A549 (cell line): ENCODE measurements around the gene BEST2. TPM values are rescaled to one million over a fixed set of nuclear protein-coding genes. Genes with fewer than 3 reads are reported as not detected.

Source experiments
- ATAC-seq, 2 experiments: fragments of 200-7000 bp in 1 of 2; fragments of >200 bp in 1 of 2; cut with Nextera tagmentation in 1 of 2; cut with Tn5 transposase in 1 of 2; 3 replicates each; pipeline versions ENCODE4 v1.8.0 to v1.9.1; 2018 to 2020; ENCODE audit warnings: mild to moderate bottlenecking in 1 of 2, moderate library complexity in 1 of 2
- CTCF ChIA-PET: fragments of 300-600 bp; sonication (Branson Sonifier 250); formaldehyde crosslinking; extraction: SDS; loops from one replicate; lab custom pipeline; 2021; ENCODE audit warnings: antibody characterized with exemption, inconsistent platforms; lab: Yijun Ruan, JAX
- POLR2A ChIA-PET: fragments of 350-600 bp; formaldehyde crosslinking; extraction: SDS; loops from one replicate; lab custom pipeline; 2021; ENCODE audit warnings: antibody characterized with exemption, inconsistent platforms; lab: Yijun Ruan, JAX
- DNase-seq, 2 experiments: peaks; one replicate each; pipeline versions ENCODE4 v3.0.0 to v3.0.0-alpha.2; 2011 to 2016; ENCODE audit warnings: low read depth in 1 of 2, low spot score in 1 of 2
- FAIRE-seq: peaks from 2 replicates; lab custom pipeline; 2011; peaks lifted over from hg19 to GRCh38; lab: Jason Lieb, UNC
- H3K27ac ChIP-seq, 2 experiments: fragments of >200 bp; sonication (Bioruptor Twin); formaldehyde crosslinking; 3 replicates each; pipeline ENCODE4 v1.5.1; 2016 to 2017
- H3K4me1 ChIP-seq: fragments of >200 bp; sonication (Bioruptor Twin); formaldehyde crosslinking; 3 replicates; pipeline ENCODE4 v1.6.1; 2016
- H3K4me2 ChIP-seq: fragments of >200 bp; sonication (Bioruptor Twin); formaldehyde crosslinking; 3 replicates; pipeline ENCODE4 v1.6.1; 2016
- H3K4me3 ChIP-seq: fragments of >200 bp; sonication (Bioruptor Twin); formaldehyde crosslinking; 3 replicates; pipeline ENCODE4 v1.5.1; 2016
- H3K9me3 ChIP-seq: fragments of >200 bp; sonication (Bioruptor Twin); formaldehyde crosslinking; 3 replicates; pipeline ENCODE4 v1.6.1; 2016
- ATOH8 ChIP-seq: fragments of 250-450 bp; sonication (Bioruptor Pico); IDR thresholded peaks from 2 replicates; pipeline ENCODE4 v1.5.0; 2020; ENCODE audit warnings: low read depth, mild to moderate bottlenecking, moderate library complexity
- BHLHE40 ChIP-seq: IDR thresholded peaks from 2 replicates; pipeline ENCODE4 v1.6.1; 2012; ENCODE audit warnings: low read depth, low read length, inconsistent platforms
- CEBPB ChIP-seq, 2 experiments: fragments of >200 bp in 1 of 2; sonication (Bioruptor Twin) in 1 of 2; formaldehyde crosslinking in 1 of 2; IDR thresholded peaks; 2 replicates each; pipeline ENCODE4 v1.6.1; 2012 to 2016
- CHD2 ChIP-seq: fragments of 150-350 bp; IDR thresholded peaks from 2 replicates; pipeline ENCODE4 v1.6.1; 2014; ENCODE audit warnings: low read length; ENCODE audit not compliant: partially characterized antibody
- CHD4 ChIP-seq: fragments of 200-600 bp; sonication (generic); IDR thresholded peaks from 2 replicates; pipeline ENCODE4 v1.6.1; 2016; ENCODE audit warnings: antibody characterized with exemption, mild to moderate bottlenecking, borderline replicate concordance
- EHF ChIP-seq: fragments of 250-450 bp; sonication (Bioruptor Pico); IDR thresholded peaks from 2 replicates; pipeline ENCODE4 v1.5.0; 2020; ENCODE audit warnings: mild to moderate bottlenecking
- ELK1 ChIP-seq: fragments of 150-350 bp; IDR thresholded peaks from 2 replicates; pipeline ENCODE4 v1.6.1; 2014; ENCODE audit warnings: low read depth, mild to moderate bottlenecking, low read length
- HMGXB4 ChIP-seq: fragments of 250-450 bp; sonication (Bioruptor Pico); IDR thresholded peaks from 2 replicates; pipeline ENCODE4 v1.5.0; 2021; ENCODE audit warnings: mild to moderate bottlenecking, moderate library complexity, borderline replicate concordance
- HOXA7 ChIP-seq: fragments of 250-450 bp; sonication (Bioruptor Pico); IDR thresholded peaks from 2 replicates; pipeline ENCODE4 v1.5.0; 2020; ENCODE audit warnings: mild to moderate bottlenecking, moderate library complexity
- JUNB ChIP-seq: fragments of >200 bp; sonication (Bioruptor Twin); formaldehyde crosslinking; IDR thresholded peaks from 2 replicates; pipeline ENCODE4 v1.6.1; 2016
- MAFK ChIP-seq: fragments of 450-650 bp; IDR thresholded peaks from 2 replicates; pipeline ENCODE4 v1.6.1; 2014; ENCODE audit not compliant: partially characterized antibody
- NFE2L2 ChIP-seq: fragments of 150-350 bp; conservative IDR thresholded peaks from 2 replicates; pipeline ENCODE4 v1.6.1; 2014; ENCODE audit warnings: low read length
- NPAS2 ChIP-seq: fragments of 250-450 bp; sonication (Bioruptor Pico); IDR thresholded peaks from 2 replicates; pipeline ENCODE4 v1.8.0; 2022; ENCODE audit warnings: mild to moderate bottlenecking, moderate library complexity, borderline replicate concordance
- PBX3 ChIP-seq: IDR thresholded peaks from 2 replicates; pipeline ENCODE4 v1.6.1; 2012
- POLR2A ChIP-seq: IDR thresholded peaks from 2 replicates; pipeline ENCODE4 v1.6.1; 2012; ENCODE audit warnings: mild to moderate bottlenecking, low read length
- REST ChIP-seq: fragments of 200-600 bp; sonication (generic); IDR thresholded peaks from 2 replicates; pipeline ENCODE4 v1.6.1; 2016; ENCODE audit warnings: antibody characterized with exemption, mild to moderate bottlenecking, moderate library complexity
- WGBS: methylation state at CpG from one replicate; pipeline ENCODE4 v1.1.6; 2017; ENCODE audit errors: missing lambda C conversion rate; 5-methylcytosine and 5-hydroxymethylcytosine counted together
- polyA plus RNA-seq, 4 experiments: library from polyadenylated mRNA; depleted of rRNA in 3 of 4; stranded (reverse); fragments of >200 nt; fragmentation: RNase III in 1 of 4; extraction: RNeasy Plus Mini Kit Qiagen cat#74134 plus additional on column Dnase treatment in 1 of 4; gene quantifications; 2 replicates in 3 of 4; 3 replicates in 1 of 4; pipeline ENCODE4 v1.2.3, GENCODE V29; 2011 to 2017

The BEST2 gene
- polyA plus RNA-seq, 2 of the 4 experiments (the other 2 are of a cell fraction): not detected

GRCh38 chr19:12730064-12730463 lies 21.5 kb upstream of the BEST2 start:
- TF ChIP-seq PBX3: no peak
- no peak for TF ChIP-seq CHD2
- TF ChIP-seq BHLHE40: no peak
- TF ChIP-seq JUNB: no peak
- Histone ChIP-seq H3K9me3 (no peaks in the 10 kb centered on the region), H3K4me3 (no peak overlapping the region), H3K4me2 (no peak overlapping the region), H3K27ac (no peak overlapping the region), H3K4me1 (peaks cover 15% of the 10 kb centered on the region; the same call in 2 of the 3 replicates)
- FAIRE-seq: no peak
- ChIA-PET POLR2A (no interaction called here), CTCF (interaction anchor here (3.2 to 38.2 kb wide), 2 partner anchors 39 to 66 kb away, joined by 14 to 725 read pairs; partner anchors contain the start of gene HOOK2)
- 81% methylated on average over 2 of the region's 3 CpGs for WGBS
- no peak for DNase-seq
- no peak for ATAC-seq

GRCh38 chr19:12731337-12731736 lies 20.3 kb upstream of the BEST2 start:
- ATAC-seq: no peak
- Histone ChIP-seq H3K27ac (no peak overlapping the region), H3K4me3 (no peak overlapping the region), H3K4me2 (no peak overlapping the region), H3K9me3 (no peaks in the 10 kb centered on the region), H3K4me1 (peaks cover 18% of the 10 kb centered on the region; the same call in 2 of the 3 replicates)
- POLR2A ChIA-PET: no interaction called here
- WGBS: 95% methylated on average over 24 of the region's 24 CpGs
- FAIRE-seq: no peak
- DNase-seq: no peak
- TF ChIP-seq CHD4 (no peak), HMGXB4 (CRISPR knock-in tag) (no peak), REST (no peak), NPAS2 (CRISPR knock-in tag) (no peak), NFE2L2 (no peak), POLR2A (no peak), ATOH8 (no peak), EHF (CRISPR knock-in tag) (no peak), CHD2 (no peak), CEBPB (IDR thresholded peaks at IDR 0.05) (no peak), HOXA7 (CRISPR knock-in tag) (no peak), ELK1 (no peak), PBX3 (no peak), MAFK (no peak)
- TF ChIP-seq, all 56 proteins: peak for 0
- CTCF ChIA-PET: interaction anchor here (1.1 to 38.2 kb wide), 3 partner anchors 38 to 65 kb away, joined by 3 to 725 read pairs (median 14); partner anchors contain the start of gene HOOK2
